Measurements from ENCODE around the gene CRMP1. TPM values are rescaled to one million over a fixed set of nuclear protein-coding genes. Genes with fewer than 3 reads are reported as not detected.

The CRMP1 gene
- total and polyA plus RNA-seq, 2 of the 4 experiments (the other 2 are of a cell fraction) = 4.1 to 7.4 TPM

DNA sequence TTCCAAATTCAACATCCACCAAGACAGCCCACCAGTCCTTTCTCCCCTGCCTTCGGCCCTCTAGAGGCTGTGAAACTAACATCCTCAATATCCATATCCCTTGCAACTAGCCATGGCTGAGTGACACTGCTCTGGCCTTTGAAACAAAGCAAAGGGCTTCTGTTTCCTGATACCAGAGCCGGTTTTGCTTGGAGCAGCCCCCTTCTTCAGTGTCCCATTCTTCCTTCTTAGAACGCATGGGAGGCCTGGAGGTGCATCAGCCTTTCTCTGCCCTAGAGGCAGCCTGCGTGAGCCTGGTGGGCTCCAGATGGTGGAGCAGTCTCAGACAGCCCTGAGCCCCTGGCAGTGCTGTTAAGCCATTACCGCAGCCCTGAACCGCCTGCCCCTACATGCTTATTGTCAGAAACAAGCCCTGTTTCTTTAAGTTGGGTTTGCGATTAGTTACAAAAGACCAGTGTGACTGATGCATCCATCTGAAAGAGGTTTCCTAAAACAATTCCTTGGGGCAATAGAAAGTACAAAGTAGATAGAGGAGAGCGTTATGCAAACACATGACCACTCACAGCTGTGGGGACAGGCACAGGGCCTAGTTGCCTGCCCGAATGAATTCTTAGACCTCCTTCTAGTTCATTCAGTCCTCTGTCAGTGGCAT, 107.8 kb downstream of the CRMP1 start:
- Histone ChIP-seq H3K4me2 (ENCODE audit: low read depth, low read length) (no peak overlapping the region), H3K9ac (ENCODE audit: low read depth, low read length) (no peak overlapping the region), H3K27me3 (ENCODE audit: control insufficient read depth, insufficient read depth, low read length) (no peaks in the 10 kb centered on the region), H3K4ac (ENCODE audit: low read depth, low read length) (no peak overlapping the region), H3K9me1 (ENCODE audit: insufficient read depth, low read length) (peaks cover 23% of the 10 kb centered on the region), H3K14ac (replicated peaks; ENCODE audit: low read depth, low read length) (peak overlapping the region; percentile 48; the same call in 1 of the 2 replicates), H4K20me1 (ENCODE audit: insufficient read depth, low read length) (no peaks in the 10 kb centered on the region; the same call in 1 of the 2 replicates), H3K9me3 (ENCODE audit: control insufficient read depth, insufficient read depth, low read length) (no peaks in the 10 kb centered on the region), H4K8ac (ENCODE audit: low read depth in 2 of 2, low read length in 2 of 2) (no peak overlapping the region), H4K91ac (ENCODE audit: insufficient read depth, low read depth, low read length) (no peak overlapping the region), H3K18ac (ENCODE audit: low read depth, low read length) (no peak overlapping the region), H2BK120ac (ENCODE audit: low read depth, low read length) (no peak overlapping the region), H3K36me3 (ENCODE audit: control insufficient read depth, insufficient read depth, low read length) (peaks cover 50% of the 10 kb centered on the region), H2AK5ac (ENCODE audit: low read depth, low read length) (peak overlapping the region; percentile 54; the same call in 1 of the 2 replicates), H2AK9ac (replicated peaks; ENCODE audit: low read depth, low read length, poor library complexity) (no peak overlapping the region), H2BK15ac (ENCODE audit: low read depth, low read length) (no peak overlapping the region), H4K5ac (ENCODE audit: low read depth, low read length) (no peak overlapping the region), H3K23ac (ENCODE audit: low read depth, low read length) (no peak overlapping the region), H2BK20ac (ENCODE audit: low read depth, low read length) (no peak overlapping the region), H3K4me1 (ENCODE audit: control insufficient read depth, insufficient read depth, low read length) (peaks cover 11% of the 10 kb centered on the region), H3K56ac (ENCODE audit: extremely low read depth, insufficient read depth, low read length) (no peak overlapping the region), H3K4me3 (ENCODE audit: insufficient read depth, low read depth, low read length) (no peak overlapping the region), H2BK5ac (ENCODE audit: low read depth, low read length, poor library complexity, severe bottlenecking) (peak overlapping the region; percentile 59), H3K79me1 (ENCODE audit: low read depth in 1 of 2, low read length in 2 of 2) (peaks cover 17 to 42% of the 10 kb centered on the region in 2 experiments), H2AFZ (replicated peaks; ENCODE audit: low read length, poor library complexity) (no peak overlapping the region), H3K27ac (ENCODE audit: insufficient read depth, low read length) (no peak overlapping the region)
- in situ Hi-C loops (cut with MboI; ENCODE audit: low sequenced_read_pairs) = no loop called here
- no TSS peak for BruUV-seq (replicated peaks)
- 95% methylated on average over 3 of the region's 9 CpGs; no CpG with 5 or more reads in 1 of the 2 experiments for WGBS, 2 experiments (ENCODE audit: extremely low coverage in 2 of 2, insufficient read length in 1 of 2)
- TF ChIP-seq CEBPB (IDR thresholded peaks at IDR 0.05; ENCODE audit: low read depth, low read length) (no peak), MAZ (IDR thresholded peaks at IDR 0.05; ENCODE audit: borderline replicate concordance, low read depth, low read length) (no peak), NFE2L2 (IDR thresholded peaks at IDR 0.05; ENCODE audit: low read depth, low read length) (no peak)
- intact Hi-C loops (cut with micrococcal nuclease) = no loop called here
- ChIA-PET POLR2A (ENCODE audit: unreplicated experiment) (no interaction called here), CTCF (interaction anchor here (0.6 to 0.7 kb wide), 2 partner anchors 24 to 628 kb away, joined by 3 to 4 read pairs; no protein-coding TSS in a partner anchor)
- no peak for DNase-seq
- ATAC-seq (ENCODE audit: low read depth) = no peak; the same call in 1 of the 2 replicates
- dilution Hi-C loops (cut with HindIII; ENCODE audit: low sequenced_read_pairs, unreplicated experiment) = no loop called here
